Measurements from ENCODE around the gene RAB5B.

RAB5B gene

DNA sequence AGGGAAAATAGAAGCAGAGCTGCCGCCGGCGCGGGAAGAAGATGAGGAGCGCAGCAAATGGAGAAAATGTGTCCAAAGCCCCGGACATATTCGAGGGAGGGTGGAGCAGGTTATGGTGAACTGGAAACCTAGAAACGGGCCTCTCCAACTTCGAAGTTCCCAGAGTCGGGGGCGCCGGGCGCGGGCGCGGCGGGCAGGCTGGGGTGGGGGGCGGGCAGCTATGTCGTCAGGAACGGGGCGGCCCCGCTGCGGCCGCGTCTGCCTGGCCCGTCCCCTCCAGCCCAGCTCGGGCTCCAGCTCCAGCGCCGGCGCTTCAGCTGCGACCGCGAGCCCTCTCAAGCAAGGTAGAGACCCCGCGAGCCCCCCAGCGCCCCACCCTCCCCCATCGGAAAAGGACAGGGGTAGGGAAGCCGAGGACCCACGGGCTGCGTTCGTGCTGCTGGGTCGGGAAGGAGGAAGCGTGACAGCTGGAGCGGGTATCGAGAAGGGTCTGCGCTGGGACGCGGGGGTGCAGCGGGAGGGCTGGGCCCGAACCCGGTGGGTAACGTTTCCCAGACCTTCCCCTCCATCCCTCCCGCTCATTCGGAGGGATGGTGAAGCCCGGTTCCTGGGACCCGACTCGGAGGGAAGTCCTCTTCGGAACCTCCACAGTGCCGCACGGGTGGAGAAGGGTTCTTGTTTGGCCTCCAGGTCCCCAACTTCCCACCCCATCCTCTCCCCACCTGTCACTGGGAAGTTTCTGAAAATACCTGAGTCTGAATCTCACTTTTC is 41.9 kb upstream of the RAB5B start:
- TF ChIP-seq TAF1 (IDR thresholded peaks at IDR 0.05; ENCODE audit: borderline replicate concordance, low read depth, low read length) (no peak), POLR2AphosphoS5 (IDR thresholded peaks at IDR 0.05; ENCODE audit: low read depth, low read length) (no peak), POLR2A (IDR thresholded peaks at IDR 0.05; ENCODE audit: low read depth, low read length) (no peak)
- DNase-seq (ENCODE audit: insufficient read length) (no peak), FAIRE-seq (no peak)

DNA sequence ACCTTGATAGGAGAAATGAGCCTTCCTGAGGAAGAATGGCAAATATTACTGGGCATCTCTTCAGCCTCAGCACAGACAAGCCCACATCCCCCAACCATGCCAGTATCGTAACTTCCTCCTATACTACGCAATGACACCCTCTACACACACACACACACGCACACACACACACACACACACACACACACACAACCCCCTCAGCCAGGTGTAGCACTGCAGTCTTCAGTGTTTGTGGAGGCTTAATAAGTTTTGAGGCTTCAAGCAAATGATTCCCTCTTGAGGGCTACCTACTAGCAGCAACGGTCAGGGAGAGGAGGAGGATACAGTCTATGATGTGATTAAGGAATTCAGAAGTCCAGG is 41.3 kb upstream of the RAB5B start:
- DNase-seq (ENCODE audit: insufficient read length) (no peak), FAIRE-seq (peak; percentile 82)
- TF ChIP-seq TAF1 (IDR thresholded peaks at IDR 0.05; ENCODE audit: borderline replicate concordance, low read depth, low read length) (no peak), POLR2A (IDR thresholded peaks at IDR 0.05; ENCODE audit: low read depth, low read length) (no peak), POLR2AphosphoS5 (IDR thresholded peaks at IDR 0.05; ENCODE audit: low read depth, low read length) (no peak)

DNA sequence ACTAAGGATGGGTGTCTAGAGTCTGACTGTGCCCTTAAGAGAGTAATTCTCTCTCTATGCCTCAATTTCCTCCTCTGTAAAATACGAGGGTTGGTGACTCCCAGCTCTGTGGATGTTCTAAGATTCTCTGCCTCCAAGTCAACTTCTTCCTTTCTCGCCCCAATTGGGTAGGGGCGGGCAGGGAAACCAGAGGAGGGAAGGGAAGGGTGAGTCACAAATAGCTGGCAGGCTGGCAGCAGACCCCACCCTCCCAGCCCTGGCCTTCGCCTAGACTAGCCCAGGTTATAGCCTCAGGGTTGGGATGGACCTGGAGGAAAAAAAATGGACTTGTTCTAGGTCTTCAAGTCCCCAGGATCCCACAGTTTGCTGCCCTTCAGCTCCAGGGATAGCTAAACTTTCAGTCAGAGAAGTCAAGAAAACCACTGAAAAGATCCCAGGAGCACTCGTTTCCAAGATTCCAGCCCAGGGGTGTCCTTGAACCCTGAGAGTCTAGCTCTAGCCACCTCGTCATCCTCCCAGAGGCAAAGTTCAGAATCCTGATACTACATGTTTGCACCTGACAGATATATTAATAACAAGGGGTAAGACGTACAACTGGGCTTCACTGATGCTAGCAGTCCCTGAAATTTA is 40.6 kb upstream of the RAB5B start:
- TF ChIP-seq TAF1 (IDR thresholded peaks at IDR 0.05; ENCODE audit: borderline replicate concordance, low read depth, low read length) (no peak), POLR2A (IDR thresholded peaks at IDR 0.05; ENCODE audit: low read depth, low read length) (no peak), POLR2AphosphoS5 (IDR thresholded peaks at IDR 0.05; ENCODE audit: low read depth, low read length) (no peak)
- FAIRE-seq (no peak), DNase-seq (ENCODE audit: insufficient read length) (no peak)

DNA sequence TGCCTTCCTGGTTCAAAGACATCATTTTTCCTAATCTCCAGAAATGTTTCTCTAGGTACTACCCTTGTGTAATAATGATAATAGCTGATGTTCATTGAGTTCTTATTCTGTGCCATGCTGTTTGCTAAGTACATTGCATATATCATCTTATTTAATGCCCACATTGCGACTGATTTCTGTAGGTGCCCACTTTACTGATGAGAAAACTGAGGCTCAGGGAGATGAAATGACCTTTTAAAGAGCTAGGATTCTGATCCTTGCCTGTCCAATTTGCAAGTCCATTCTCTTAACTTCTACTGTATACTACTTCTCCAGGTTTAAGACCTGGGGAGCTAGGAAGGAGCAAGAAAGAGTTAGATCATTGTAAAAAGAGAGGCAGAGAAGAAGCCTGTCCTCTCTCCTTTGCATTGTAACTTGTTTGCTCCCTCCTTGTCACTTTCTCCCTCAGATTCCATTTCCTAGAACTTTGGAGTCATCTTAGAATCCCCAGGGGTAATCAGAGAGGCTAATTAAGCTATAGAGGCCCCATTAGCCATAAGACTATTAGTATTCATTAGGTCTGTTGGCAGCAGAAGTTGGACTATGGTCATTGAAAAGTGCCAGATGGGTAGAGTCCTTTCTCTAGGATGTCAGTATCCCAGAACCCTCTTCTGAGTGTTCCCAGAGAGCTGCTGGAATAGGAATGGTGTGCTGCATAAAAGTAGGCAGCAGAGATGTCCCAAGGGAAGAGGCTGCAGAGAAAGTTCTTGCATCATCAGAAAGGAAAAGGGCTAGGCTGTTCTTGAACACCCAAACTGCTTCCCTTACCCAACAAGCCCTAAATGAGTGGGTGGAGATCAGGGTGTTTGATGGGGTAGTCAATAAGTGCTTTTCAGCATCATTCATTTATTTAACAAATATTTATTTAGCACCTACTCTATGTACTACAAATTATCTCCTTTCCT is 39.8 kb upstream of the RAB5B start:
- DNase-seq (ENCODE audit: insufficient read length) (no peak), FAIRE-seq (no peak)
- TF ChIP-seq POLR2AphosphoS5 (IDR thresholded peaks at IDR 0.05; ENCODE audit: low read depth, low read length) (no peak), TAF1 (IDR thresholded peaks at IDR 0.05; ENCODE audit: borderline replicate concordance, low read depth, low read length) (no peak), POLR2A (IDR thresholded peaks at IDR 0.05; ENCODE audit: low read depth, low read length) (no peak)

DNA sequence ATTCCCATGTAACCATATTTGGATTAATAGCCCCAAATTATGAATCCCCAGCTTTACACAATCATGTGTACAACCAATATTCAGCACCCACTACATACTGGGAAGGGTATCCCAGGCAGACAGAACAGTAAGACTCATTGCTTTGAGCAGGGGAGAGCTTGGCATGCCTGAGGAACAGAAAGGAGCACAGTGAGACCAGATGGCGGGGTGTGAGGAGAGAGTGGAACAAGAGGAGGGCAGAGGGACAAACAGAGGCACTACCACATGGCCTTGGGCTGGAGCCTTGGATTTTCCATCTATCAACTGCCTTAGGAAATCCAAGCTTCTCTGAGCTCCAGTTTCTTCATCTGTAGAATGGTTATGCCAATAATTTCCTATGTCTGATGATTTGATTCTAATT is 39.1 kb upstream of the RAB5B start:
- no peak for FAIRE-seq

DNA sequence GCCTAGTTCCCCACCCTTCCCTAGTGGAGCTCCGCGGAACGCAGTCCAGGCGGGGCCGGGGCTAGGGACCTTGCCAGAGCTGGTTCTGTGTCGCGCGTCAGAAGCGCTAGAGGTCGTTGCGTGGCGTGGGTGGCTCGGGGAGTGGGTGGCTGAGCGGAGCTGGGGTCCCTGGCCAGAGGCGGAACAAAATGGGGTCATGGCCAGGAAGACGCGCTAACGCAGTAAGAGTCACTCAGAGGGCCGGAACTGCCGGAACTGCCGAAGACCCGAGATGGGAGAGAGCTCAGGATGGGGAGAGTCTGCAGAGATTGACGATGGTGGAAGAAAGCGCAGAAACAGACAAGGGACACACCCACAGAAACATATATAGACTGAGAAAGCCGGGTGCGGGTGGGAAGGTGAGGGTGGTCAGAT is 38.1 kb upstream of the RAB5B start:
- FAIRE-seq, result no peak
- no peak for DNase-seq (ENCODE audit: insufficient read length)
- TF ChIP-seq TAF1 (IDR thresholded peaks at IDR 0.05; ENCODE audit: borderline replicate concordance, low read depth, low read length) (no peak), POLR2AphosphoS5 (IDR thresholded peaks at IDR 0.05; ENCODE audit: low read depth, low read length) (no peak)

More for the DNA sequence above, 39.1 kb upstream of the RAB5B start:
- TF ChIP-seq POLR2A (IDR thresholded peaks at IDR 0.05; ENCODE audit: low read depth, low read length), result no peak
- TF ChIP-seq POLR2AphosphoS5 (IDR thresholded peaks at IDR 0.05; ENCODE audit: low read depth, low read length), result no peak
- TF ChIP-seq TAF1 (IDR thresholded peaks at IDR 0.05; ENCODE audit: borderline replicate concordance, low read depth, low read length), result no peak
- DNase-seq (ENCODE audit: insufficient read length), result no peak

DNA sequence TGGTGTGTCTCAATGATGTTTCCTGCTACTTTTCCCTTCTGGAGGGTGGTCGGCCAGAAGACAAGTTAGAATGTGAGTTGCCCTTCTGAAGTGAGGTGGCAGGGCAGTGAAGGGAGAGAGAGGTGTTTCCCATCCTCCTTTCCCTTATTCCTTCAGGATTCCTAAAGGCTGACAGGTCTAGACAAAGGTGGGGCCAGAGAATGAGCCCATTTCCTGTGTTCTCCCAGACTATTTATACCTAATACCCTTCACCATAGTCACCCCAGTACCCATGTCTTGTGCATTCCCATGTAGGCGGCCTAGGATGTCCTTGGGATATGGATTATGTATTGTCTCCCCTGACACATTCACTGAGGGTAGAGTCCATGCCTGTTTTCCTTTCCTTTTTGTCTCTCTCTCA is 35.9 kb upstream of the RAB5B start:
- TF ChIP-seq TAF1 (IDR thresholded peaks at IDR 0.05; ENCODE audit: borderline replicate concordance, low read depth, low read length) (no peak), POLR2A (IDR thresholded peaks at IDR 0.05; ENCODE audit: low read depth, low read length) (no peak)
- DNase-seq (ENCODE audit: insufficient read length), result no peak
- FAIRE-seq, result no peak

DNA sequence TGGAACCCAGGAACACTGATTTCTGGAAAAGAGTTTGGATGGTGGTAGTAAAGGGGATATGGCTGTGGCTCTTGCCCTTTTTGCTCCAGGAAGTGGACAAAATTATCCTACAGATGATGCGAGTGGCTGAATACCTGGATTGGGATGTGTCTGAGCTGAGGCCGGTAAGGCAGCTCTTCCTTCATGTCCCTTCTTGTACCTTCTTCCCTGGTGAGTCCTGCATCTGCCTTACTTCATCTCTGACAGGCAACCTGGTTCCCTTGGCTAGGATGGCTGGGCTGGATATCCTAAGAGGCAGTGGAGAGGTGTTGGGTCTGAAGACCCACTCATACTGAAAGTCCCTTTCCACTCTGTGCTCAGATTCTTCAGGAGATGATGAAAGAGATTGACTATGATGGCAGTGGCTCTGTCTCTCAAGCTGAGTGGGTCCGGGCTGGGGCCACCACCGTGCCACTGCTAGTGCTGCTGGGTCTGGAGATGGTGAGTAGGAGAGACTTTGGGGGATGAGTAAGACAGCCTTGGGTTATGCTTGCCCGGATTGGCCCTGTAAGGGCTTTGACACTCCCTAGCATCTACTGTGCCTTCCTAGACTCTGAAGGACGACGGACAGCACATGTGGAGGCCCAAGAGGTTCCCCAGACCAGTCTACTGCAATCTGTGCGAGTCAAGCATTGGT is 34.9 kb upstream of the RAB5B start:
- DNase-seq (ENCODE audit: insufficient read length) (no peak), FAIRE-seq (no peak)
- TF ChIP-seq POLR2AphosphoS5 (IDR thresholded peaks at IDR 0.05; ENCODE audit: low read depth, low read length), result no peak
- no peak for TF ChIP-seq POLR2A (IDR thresholded peaks at IDR 0.05; ENCODE audit: low read depth, low read length)

DNA sequence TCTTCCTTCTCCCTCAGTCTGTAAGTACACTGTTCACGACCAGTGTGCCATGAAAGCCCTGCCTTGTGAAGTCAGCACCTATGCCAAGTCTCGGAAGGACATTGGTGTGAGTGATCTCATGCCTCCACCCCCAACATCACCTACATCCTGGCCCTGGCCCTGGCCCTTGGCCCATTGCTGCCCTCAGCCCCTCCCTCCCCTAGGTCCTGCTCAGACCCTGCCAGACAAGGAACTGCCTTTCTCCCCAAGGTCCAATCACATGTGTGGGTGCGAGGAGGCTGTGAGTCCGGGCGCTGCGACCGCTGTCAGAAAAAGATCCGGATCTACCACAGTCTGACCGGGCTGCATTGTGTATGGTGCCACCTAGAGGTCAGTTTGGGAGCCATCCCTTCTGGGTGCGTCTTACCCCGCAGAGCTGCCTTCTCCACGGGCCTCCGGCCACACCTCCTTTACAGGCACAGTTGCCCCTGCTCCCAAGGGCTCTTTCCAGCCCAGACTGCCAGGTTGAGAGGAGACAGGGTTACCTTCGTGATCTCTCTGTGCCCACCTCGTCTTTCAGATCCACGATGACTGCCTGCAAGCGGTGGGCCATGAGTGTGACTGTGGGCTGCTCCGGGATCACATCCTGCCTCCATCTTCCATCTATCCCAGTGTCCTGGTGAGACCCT is 33.7 kb upstream of the RAB5B start:
- peak; percentile 84 for FAIRE-seq
- TF ChIP-seq POLR2A (IDR thresholded peaks at IDR 0.05; ENCODE audit: low read depth, low read length) (no peak), POLR2AphosphoS5 (IDR thresholded peaks at IDR 0.05; ENCODE audit: low read depth, low read length) (no peak), TAF1 (IDR thresholded peaks at IDR 0.05; ENCODE audit: borderline replicate concordance, low read depth, low read length) (no peak)
- DNase-seq (ENCODE audit: insufficient read length), result peak; percentile 70

DNA sequence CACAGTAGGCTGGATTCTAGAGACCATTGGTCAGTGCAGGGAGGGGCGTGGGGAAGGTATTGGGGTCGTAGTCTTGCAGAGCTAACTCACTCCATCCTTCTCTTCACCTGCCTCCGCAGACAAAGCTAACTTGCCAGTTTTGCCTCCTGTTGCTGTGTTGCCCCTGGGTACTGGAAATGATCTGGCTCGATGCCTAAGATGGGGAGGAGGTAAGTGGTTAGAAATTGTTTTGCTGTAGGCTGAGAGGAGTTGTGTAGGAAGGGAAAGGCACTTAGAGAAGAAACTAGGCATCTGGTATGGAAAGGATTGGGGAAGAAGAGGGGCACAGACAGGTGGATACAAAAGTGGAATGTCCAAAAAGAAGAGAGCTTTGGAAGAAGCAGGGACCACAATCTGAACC is 31.8 kb upstream of the RAB5B start:
- FAIRE-seq (no peak), DNase-seq (ENCODE audit: insufficient read length) (no peak)
- no peak for TF ChIP-seq POLR2A (IDR thresholded peaks at IDR 0.05; ENCODE audit: low read depth, low read length)
- no peak for TF ChIP-seq TAF1 (IDR thresholded peaks at IDR 0.05; ENCODE audit: borderline replicate concordance, low read depth, low read length)
- no peak for TF ChIP-seq POLR2AphosphoS5 (IDR thresholded peaks at IDR 0.05; ENCODE audit: low read depth, low read length)

Measured in GM12892 (cell line).